EL (cell line): ENCODE measurements around the gene MDP1.
"Not testable (repeated sequence)": the region's sequence is repeated elsewhere in the genome, so short reads cannot be mapped to it uniquely, and the experiment has no call there.

Experiments
- DNase-seq: peaks from one replicate; pipeline ENCODE4 v3.0.0-alpha.2; 2016

The MDP1 gene

DNA sequence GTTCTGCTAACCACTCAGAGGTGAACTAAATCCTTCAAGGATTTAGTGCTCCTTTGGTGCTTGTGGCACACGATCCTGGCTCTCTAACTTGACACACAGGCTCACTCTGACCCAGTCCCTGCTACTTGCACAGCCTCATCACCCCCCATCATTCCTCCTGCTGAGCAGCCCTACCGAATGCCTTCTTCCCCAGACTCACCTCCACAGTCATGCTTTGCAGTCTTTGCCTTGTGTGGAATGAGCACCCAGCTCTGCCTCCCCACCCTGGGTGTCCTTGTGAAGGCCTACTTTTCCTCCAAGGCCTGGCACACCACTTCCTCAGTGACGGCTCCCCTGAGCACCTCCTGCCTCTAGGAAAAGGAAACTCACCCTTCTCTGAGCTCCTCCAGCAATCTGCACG lies 34.5 kb upstream of the MDP1 start:
- no peak for DNase-seq

DNA sequence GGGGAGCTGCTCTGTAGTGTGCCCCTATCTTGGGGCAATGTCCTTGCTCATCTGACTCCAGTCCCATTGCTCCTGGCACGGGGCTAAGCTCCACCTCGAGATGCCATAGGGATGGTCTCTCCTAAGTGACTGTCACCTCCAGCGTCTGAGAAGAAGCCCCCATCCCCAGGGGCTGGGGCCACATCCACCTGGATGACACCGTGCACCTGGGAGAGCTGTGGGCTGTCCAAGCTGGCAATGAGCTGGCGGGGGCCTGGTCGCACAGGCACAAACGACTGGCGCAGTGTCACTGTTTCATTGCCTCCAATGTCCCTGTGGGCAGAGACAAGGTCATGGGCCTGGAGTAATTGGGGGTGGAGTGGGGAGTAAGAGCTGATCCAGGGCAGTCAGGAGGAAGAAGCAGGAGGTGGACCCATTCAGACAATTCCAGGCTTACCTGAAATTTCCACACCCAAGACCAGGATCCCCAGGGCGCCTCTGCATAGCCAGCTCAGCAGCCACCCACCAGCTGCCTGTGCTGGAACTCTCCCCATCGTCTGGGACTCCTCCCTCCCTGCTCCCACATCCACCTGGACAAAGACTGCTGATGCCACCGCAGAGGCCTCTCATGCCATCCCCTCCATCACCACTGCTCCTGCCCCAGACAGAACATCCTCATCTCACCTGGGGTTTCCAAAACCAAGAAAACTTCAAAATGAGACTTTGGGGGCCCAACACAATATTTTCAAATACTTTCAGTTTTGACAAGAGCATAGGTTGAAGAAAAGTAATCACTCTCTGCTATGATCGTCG lies 33.6 kb upstream of the MDP1 start:
- DNase-seq: no peak

DNA sequence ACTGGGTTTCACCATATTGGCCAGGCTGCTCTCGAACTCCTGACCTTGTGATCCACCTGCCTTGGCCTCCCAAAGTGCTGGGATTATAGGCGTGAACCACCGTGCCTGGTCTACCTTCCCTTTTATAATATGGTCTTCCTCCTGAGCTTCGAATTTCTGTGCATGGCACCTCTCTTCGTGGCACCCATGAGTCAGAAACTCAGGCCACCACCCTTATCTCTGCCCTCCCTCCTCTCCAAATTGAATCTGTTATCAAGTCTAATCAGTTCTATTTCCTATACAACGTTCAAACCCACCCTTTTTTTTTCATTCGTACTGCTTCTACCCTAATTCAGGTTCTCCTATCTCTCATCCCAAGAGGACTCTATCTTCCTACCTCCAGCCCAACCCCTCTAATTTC lies 31.6 kb upstream of the MDP1 start:
- no peak for DNase-seq

DNA sequence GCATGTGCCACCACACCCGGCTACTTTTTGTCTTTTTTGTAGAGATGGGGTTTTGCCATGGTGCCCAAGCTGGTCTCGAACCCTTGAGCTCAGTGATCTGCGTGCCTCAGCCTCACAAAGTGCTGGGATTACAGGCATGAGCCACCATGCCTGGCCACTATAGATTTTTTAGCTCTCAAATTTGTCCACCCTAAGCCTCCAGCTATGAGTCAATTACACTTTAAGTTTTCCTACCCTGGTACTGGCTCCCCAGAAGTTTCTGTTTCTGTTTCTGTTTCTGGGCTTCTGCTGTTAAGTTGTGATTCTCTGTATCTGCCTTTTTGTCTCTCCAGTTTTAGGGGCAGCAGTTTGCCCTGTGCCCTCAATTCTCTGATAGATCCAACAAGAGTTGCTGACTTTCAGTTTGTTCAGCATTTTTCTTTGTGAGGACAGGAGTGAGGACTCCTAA lies 30.9 kb upstream of the MDP1 start:
- DNase-seq: peak; percentile 40

DNA sequence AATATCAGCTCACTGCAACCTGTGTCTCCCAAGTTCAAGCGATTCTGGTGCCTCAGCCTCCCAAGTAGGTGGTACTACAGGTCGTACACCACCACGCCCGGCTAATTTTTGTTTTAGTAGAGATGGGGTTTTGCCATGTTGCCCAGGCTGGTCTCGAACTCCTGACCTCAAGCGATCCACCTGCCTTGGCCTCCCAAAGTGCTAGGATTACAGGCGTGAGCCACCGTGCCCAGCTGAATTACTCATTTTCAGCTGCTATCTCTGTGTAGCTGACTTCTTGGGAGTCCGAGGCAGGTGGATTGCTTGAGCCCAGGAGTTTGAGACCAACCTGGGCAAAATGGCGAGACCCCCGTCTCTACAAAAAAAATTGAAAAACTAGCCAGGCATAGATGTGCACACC lies 29.5 kb upstream of the MDP1 start:
- DNase-seq: not testable (repeated sequence)

DNA sequence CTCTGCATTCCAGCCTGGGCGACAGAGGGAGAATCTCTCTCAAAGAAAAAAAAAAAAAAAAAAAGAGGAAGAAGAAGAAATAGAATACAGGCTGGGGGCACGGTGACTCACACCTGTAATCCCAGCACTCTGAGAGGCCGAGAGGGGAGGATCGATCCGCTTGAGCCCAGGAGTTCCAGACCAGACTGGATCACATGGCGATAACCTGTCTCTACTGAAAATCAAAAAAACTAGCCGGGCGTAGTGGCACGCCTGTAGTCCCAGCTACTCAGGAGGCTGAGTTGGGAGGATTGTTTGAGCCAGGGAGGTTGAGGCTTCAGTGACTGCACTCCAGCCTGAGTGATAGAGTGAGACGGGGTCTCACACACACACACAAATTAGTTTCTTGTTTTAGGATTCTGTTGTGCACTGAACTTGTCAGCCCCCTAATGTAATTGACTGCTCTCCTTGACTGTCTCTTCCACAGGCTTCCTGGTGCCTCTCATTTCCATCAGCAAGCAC lies 27.5 kb upstream of the MDP1 start:
- no peak for DNase-seq

DNA sequence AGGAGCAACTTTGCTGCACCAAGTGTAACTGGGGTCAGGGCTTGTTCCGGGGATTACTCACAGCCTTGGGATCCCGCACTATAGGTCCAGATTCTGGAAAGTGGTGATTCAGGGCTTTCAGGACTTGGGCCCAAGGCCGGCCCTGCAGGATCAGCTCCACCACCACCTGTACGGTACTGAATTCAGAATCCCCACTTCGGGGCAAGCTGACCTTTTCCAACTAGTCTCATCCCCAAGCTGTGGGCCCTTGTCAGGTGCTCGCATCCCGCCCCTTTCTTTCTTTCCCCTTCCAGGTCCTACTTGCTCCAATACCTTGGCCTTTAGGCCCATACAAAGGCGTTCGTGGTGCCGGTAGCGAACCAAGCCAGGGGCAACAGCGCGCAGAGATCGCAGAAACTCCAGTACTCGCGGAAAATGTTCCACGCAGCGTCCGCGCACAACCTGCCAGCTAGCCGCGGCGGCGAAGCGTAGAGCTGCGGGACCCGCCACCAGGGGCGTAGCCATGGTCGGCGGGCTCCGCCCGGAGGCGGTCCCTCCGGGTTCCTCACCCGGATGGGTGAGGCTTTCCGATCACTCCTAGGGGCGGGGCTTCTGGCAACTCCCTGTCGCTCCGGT lies 26.1 kb upstream of the MDP1 start:
- DNase-seq: peak; percentile 95

DNA sequence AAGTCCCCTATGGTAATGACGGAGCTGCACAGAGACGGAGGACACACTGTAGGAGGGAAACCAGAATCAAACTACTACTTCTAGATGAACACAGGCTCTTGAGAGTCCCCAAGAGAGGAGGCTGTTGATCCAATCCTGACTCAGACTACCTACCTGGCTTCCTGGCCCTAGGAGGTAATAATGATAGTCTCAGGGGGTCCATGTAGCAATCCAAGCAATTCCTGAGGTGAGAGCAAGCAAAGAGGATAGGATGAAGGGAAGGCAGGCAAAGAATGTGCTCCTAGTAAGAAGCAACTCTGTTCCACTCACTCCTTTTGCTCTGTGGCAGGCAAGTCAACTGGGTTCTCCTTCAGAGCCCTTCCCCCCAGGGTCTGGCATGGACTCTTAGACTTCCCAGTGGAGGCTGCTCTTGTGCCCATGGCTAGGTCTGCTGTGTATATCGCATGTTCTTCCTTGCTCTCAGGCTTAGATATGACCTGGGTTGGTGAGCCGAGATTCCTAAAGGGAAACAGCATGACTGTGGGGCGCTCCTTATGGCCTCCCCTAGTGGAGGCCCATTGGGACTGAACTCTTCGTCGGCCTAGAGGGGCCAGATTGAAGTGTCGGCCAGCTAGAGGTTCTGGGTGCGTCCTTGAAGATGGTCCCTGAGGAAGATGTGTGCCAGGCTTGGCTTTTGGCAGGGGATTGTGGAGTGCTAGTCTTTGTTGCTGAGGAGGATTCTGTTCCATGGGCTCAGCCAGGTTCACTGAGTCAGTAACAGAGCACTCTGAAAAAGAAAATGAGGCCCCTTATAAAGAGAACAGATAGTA lies 24.4 kb upstream of the MDP1 start:
- no peak for DNase-seq

DNA sequence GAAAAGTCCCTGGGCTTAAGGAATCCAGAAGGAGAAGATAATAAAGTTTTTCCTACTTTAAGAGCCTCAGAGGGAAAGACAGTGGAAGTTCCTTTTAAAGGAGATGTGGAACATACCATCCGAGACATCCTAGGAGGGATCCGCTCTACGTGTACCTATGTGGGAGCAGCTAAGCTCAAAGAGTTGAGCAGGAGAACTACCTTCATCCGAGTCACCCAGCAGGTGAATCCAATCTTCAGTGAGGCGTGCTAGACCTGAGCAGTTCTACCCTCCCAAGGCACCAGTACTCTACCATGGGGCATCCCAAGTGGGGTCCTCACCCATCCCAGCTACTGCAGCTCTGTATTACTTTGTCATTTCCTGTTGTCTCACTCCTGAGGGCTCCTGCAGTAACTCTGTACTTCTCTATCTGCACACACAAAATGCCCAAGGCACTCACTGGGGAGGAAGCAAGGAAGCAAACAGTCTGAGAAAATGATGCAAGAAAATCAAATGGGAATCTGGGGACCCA lies 22.7 kb upstream of the MDP1 start:
- DNase-seq: peak; percentile 45

DNA sequence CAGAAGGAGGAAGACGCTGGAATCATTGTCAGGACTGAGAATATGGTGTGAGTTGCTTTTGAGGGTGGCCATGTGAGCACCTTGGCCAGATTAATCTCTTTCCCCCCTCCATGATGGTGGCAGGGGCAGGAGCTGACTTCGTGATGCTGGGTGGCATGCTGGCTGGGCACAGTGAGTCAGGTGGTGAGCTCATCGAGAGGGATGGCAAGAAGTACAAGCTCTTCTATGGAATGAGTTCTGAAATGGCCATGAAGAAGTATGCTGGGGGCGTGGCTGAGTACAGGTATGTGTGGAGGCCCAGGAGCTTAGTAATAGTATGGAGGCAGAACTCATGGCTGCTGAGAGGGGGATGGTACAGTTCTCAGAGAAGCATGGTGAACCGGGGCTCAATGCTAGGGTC lies 22.3 kb upstream of the MDP1 start:
- no peak for DNase-seq

DNA sequence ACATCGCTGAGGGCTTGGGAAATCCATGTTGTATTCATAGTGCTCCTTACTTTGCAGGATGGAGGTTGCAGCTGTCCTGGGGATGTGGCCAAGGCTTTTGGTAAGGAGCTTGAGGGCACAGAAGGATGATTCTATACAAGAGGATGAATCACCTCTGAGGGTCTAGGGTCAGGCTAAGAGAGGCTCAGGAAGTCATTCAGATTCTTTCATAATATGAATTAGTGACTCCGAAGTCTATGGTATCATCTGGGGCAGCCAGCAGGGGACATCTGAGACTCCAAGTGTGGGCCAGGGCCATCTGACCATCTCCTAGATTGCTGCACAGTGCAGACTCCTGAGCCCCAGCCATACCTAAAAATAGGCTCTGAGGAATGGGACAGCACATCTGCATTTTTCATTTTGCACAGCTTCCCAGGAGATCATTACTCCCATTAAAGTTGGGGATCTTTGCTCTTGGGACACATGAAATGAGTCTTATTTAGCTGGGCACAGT lies 21.6 kb upstream of the MDP1 start:
- no peak for DNase-seq

DNA sequence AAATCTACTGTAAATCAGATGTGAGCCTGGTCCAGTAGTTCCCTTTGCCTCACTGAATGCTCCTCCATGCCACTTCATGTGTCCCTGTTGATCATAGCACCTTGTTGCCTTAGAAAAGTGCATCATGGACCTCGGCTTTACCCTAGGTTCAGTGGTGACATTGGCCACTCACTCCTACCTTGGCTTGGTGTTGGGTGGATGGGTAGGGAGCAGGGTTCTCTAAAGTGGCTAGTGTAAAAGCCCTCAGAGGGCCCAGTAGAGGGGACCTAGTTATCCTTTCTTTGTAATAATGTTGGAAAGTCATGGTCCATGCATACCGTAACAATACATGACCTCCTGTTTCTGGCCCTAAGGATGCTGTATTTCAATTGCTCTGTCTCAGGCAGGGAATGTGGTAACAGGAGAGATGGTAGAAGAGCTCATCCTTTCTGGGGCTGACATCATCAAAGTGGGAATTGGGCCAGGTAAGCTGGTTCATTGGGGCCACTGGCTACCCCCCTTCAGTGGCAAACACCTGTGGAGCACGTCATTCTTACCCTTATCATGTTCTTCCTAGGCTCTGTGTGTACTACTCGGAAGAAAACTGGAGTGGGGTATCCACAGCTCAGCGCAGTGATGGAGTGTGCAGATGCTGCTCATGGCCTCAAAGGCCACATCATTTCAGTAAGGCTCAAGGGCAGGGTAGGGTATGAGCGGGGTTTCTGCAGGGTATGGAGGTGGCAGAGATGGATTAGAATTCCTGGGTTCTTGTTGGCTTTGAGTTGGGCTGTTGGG lies 21.0 kb upstream of the MDP1 start:
- no peak for DNase-seq

DNA sequence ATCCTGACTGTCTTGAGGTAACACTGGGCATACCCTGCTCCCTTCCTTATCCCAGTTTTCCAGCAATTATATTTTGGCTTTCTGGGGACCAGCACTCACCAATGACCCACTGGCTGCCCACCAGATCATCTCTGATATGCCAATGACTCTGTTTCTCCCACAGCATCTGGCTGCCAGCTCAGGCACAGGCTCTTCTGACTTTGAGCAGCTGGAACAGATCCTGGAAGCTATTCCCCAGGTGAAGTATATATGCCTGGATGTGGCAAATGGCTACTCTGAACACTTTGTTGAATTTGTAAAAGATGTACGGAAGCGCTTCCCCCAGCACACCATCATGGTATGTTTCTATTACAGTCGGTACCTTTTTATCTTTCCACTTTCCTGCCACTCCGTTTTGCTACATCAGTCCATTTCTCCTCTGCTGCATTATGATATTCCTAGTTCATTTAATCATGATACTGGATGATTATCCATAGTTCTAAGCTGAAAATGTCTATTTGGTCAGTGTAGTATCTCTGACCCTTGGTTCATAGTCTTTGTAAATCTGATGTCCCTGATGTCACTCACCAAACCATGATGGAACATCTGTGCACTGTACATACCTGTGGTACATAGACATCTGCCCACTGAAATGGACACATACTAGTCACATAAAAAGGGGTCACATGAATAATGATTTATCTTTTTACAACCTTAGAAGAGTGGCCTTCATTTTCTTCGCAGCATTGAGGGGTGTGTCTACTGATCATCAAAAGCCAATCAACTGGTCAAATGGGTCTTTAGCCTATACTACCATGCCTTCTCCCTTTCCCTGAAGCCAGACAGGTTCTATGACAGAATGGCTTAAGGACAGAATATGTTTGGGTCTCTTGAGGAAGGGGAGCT lies 20.2 kb upstream of the MDP1 start:
- DNase-seq: no peak

DNA sequence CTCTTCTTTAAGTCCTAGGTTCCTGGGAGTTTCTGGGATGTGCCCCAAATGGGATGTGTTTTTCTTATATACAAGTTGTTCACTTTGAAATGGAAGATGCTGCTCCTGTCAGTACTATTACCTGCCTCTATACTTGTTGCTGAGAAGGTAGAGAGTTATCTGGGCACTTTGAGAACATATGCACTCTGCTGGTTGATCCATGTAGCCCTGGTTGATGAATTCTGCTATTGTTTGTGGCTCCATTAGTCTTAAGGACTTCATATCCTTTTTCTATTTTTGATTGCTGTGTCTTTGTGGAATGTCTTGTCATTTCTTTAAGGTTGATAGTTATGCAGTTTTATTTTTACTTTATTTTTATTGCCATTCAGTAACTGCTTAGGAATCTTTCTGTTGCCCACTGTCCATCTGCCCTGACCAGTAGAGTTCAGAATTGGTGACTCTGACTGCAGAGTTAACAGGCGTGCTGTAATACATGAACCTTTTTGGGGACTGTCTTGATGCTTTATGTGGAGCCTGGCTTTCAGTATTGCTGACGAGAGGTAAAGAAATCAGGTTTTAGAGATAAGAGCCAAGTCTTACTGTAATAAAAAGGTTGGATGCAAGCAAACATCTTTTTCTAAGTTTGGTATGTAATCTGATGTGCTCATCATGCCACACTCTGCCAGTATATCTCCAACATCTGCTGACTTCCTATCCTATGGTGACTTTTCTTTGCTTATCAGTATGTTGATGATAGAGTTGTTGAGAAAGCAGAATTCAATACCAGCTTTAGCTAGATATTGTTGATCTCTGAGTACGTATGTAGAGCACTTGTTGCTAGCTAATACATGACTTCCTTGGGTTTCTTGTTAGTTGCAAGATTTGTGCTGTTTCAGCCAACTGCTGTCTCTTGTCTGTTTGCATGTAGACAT lies 18.5 kb upstream of the MDP1 start:
- DNase-seq: no peak

DNA sequence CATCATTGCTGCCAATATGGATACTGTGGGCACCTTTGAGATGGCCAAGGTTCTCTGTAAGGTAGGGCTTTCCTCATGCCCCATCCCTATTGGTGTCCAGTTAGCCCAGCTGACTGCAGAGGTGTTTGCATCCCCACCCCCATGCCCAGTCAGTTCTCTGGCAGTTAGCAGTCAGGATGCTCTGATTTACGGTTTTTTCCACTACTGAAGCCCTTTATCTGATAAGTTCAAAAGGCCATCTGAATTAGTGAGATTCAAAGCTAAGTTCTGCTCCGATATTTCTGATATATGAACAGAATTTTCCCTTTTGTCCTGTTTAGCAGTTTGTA lies 17.6 kb upstream of the MDP1 start:
- DNase-seq: no peak

DNA sequence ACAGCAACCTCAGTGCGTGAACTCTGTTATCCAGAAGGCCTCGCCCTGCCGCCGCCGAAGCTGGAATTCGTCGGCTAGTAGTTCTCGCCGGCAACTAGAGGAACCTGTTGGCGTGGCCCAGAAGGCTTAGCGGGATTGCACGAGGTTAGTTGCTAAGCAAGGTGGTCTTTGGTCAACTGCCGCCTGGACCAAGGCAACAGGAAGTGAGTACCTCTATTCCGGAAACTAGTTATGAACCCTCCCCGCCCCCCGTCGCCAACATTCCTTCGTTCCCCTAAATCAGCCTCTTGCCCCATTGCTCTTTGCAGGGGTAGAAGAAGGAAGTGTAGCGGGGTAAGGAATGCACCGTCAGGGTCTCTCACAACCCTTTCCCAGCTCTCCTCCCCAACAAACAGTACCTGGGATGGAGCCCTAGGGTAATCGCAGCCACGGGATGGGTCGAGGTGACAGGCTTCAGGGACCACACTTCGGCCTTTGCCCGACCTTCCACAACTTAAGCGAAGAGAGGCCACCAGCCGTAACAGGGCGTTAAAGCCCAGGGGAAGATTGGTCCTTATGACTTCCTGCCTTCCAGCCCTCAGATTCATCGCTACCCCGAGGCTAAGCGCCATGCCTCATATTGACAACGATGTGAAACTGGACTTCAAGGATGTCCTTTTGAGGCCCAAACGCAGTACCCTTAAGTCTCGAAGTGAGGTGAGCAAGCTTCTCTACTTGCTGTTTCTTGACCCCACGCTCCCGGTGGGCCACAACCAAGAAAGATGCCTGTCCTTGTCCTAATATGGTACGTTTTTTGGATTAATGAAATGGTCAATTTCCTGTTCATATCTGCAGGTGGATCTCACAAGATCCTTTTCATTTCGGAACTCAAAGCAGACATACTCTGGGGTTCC lies 17.0 kb upstream of the MDP1 start, which contains the start of gene GMPR2:
Gene GMPR2, plus strand, starts transcription at position 285 of the 893 bp plus-strand sequence. Its CDS starts 325 bp downstream, at position 610.
- no peak for DNase-seq

DNA sequence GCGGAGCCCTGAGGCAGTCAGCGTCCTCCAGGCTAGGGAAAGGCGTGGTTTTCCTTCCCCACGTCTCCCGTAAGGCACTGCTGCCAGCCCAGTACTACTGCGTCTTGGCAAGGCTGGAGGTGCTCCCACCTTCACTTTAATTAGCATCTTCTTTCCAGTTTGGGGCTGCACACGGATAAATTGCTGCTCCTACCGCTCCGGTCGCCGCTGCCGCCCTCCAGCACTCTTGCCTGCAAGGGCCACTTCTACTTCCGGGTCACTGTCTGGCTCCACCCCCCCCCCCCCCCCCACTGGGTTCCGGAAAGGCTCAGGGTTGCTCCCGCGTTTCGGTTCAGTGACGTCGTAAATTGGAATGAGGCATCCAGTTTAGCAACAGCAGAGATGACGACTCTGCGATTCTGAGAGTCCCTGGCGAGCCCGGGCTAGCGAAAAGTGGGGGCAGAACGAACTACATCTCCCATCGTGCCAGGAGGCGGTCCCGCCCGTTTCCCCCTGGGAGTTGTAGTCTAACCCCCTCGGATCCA lies 16.3 kb upstream of the MDP1 start, which contains the start of gene NEDD8:
Gene NEDD8, minus strand, starts transcription at position 247 of the 524 bp plus-strand sequence. Its CDS starts 100 bp downstream, at position 147.
- DNase-seq: peak; percentile 98

DNA sequence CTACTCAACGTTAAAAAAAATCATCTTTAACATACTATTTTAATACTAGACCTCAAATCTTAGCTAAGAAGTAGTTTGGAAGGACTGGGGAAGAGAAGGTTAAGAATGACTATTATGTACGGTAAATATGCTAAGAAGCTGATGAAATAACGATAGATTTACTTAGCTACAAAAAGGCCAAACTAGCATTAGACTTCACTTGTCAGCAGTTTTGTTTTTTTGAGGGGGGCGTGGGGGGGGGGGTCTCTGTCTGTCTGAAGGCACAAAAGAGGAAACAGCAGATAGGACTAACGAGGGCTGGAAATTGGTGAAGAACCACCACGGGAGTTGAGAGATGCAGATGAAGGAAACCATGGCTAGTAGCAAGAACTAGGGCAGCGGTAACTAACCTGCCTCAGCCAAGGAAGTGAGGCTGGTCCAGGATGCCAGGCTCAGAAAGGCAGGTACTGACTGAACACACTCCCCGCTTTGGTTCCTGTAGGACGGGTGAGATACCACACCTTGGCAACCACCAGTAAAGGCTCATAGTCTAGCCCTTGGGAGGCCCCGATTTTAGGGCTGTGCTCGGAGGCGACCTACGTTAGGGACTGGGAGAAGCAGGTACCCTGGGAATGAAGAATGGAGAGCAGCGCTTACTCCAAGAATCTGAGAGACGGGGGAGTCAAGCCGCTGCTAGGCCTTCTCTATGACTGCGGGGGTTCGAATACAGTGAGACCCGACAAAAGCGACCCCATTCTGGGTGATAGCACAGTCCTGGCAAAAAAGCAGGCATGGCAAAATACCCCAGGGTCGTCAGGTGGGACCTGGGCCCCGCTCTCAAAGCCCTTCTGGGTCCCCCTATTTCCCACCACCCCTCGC lies 15.6 kb upstream of the MDP1 start:
- DNase-seq: no peak
